Gastrocnemius medialis (tissue), 4 donors: ENCODE data around the gene SLC37A3.

Experiments used
- CTCF ChIP-seq, 5 experiments: fragments of 450-650 bp in 3 of 5; fragments of 200-600 bp in 2 of 5; sonication (generic) in 2 of 5; IDR thresholded peaks in 4 of 5; conservative IDR thresholded peaks in 1 of 5; 1 replicate in 4 of 5; 2 replicates in 1 of 5; pipeline ENCODE4 v1.5.1; 2016 to 2019; ENCODE audit warnings: antibody characterized with exemption in 5 of 5, mild to moderate bottlenecking in 3 of 5, moderate library complexity in 3 of 5
- POLR2A ChIP-seq, 2 donors: fragments of 450-650 bp; IDR thresholded peaks; one replicate each; pipeline ENCODE4 v1.6.1; 2017; ENCODE audit warnings: antibody characterized with exemption in 2 of 2, mild to moderate bottlenecking in 2 of 2, moderate library complexity in 2 of 2

DNA sequence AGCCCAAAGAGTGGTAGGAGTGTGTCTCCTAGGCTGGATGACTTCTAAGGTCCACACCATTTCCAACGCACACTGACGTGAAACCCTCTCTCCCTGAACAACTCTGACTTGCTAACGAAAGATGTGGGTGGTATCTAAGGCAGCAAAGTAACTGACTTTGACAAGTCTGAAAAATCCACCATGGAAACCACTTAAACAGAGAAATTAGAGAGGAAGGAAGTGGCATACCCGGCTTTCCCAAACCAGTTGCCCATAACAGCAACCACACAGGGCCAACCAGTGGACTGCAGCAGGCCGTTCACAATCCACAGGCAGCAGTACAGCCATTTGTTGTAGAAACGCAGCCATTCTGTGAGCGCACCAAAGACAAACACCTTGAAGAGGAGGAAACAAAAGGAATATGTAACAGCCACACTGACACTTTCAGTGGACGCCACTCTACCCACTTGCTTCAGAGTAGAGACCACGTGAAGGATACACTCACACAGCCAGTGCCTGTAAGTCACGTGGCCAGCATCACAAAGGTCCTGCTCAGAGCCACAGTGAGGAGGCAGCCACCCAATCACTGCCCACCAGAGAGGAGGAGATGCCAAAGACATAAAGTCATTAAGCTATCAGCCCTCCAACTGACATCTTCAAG is 39.8 kb downstream of the SLC37A3 start:
- no peak for TF ChIP-seq CTCF (IDR thresholded peaks at IDR 0.05 in 4 of 5, conservative IDR thresholded peaks at IDR 0.05 in 1 of 5)
- TF ChIP-seq POLR2A (IDR thresholded peaks at IDR 0.05): no peak
